ENCODE measurements around the gene TRIM69.

TRIM69 gene

GRCh38 chr15:44792715-44793114, 56.4 kb downstream of the TRIM69 start:
- Histone ChIP-seq H3K27ac (no peak overlapping the region), H3K4me3 (no peak overlapping the region)

GRCh38 chr15:44794072-44794471, 57.7 kb downstream of the TRIM69 start:
- Histone ChIP-seq H3K27ac (no peak overlapping the region), H3K4me3 (no peak overlapping the region)

GRCh38 chr15:44796508-44796907, 60.2 kb downstream of the TRIM69 start:
- Histone ChIP-seq H3K4me3 (no peak overlapping the region), H3K27ac (no peak overlapping the region)

GRCh38 chr15:44798826-44799225, 62.5 kb downstream of the TRIM69 start:
- no peak overlapping the region for H3K4me3 ChIP-seq
- no peak overlapping the region for H3K27ac ChIP-seq

- Histone ChIP-seq H3K27ac (no peak overlapping the region), H3K4me3 (no peak overlapping the region)
Measured at GRCh38 chr15:44801364-44801763, 65.0 kb downstream of the TRIM69 start.

- Histone ChIP-seq H3K4me3 (no peak overlapping the region), H3K27ac (no peak overlapping the region)
Measured at GRCh38 chr15:44801797-44802196, 65.5 kb downstream of the TRIM69 start.

- Histone ChIP-seq H3K4me3 (no peak overlapping the region), H3K27ac (no peak overlapping the region)
Measured at GRCh38 chr15:44802336-44802735, 66.0 kb downstream of the TRIM69 start.

- no peak overlapping the region for H3K27ac ChIP-seq
- no peak overlapping the region for H3K4me3 ChIP-seq
Measured at GRCh38 chr15:44804298-44805046, 68.1 kb downstream of the TRIM69 start.

- H3K4me3 ChIP-seq, result no peak overlapping the region
- H3K27ac ChIP-seq, result no peak overlapping the region
Measured at GRCh38 chr15:44808557-44808956, 72.2 kb downstream of the TRIM69 start.

- Histone ChIP-seq H3K4me3 (no peak overlapping the region), H3K27ac (no peak overlapping the region)
Measured at GRCh38 chr15:44810237-44810636, 73.9 kb downstream of the TRIM69 start.

- Histone ChIP-seq H3K4me3 (no peak overlapping the region), H3K27ac (no peak overlapping the region)
Measured at GRCh38 chr15:44811337-44811736, 75.0 kb downstream of the TRIM69 start.

- no peak overlapping the region for H3K27ac ChIP-seq
- no peak overlapping the region for H3K4me3 ChIP-seq
Measured at GRCh38 chr15:44812029-44812517, 75.7 kb downstream of the TRIM69 start.

GRCh38 chr15:44813231-44813630, 76.9 kb downstream of the TRIM69 start:
- Histone ChIP-seq H3K27ac (no peak overlapping the region), H3K4me3 (no peak overlapping the region)

Measured in skin epidermis (tissue), 12 donors.